Hepatocyte (in vitro differentiated cells): ENCODE measurements around the gene STMN3.

ENCODE experiments used
- EZH2 ChIP-seq: fragments of 200-600 bp; sonication (generic); IDR thresholded peaks from 2 replicates; pipeline ENCODE4 v1.6.1; 2016; ENCODE audit warnings: antibody characterized with exemption, mild to moderate bottlenecking, borderline replicate concordance
- EZH2phosphoT487 ChIP-seq: fragments of 200-600 bp; sonication (generic); IDR thresholded peaks from one replicate; pipeline ENCODE4 v1.6.1; 2018; ENCODE audit warnings: antibody characterized with exemption, mild to moderate bottlenecking, low read depth, moderate library complexity; ENCODE audit not compliant: unreplicated experiment, severe bottlenecking
- TF ChIP-seq, protein P1 (sequence below): fragments of 200-600 bp; sonication (generic); IDR thresholded peaks from 2 replicates; pipeline ENCODE4 v1.5.1; 2016; ENCODE audit warnings: antibody characterized with exemption, mild to moderate bottlenecking; ENCODE audit not compliant: poor library complexity

DNA sequence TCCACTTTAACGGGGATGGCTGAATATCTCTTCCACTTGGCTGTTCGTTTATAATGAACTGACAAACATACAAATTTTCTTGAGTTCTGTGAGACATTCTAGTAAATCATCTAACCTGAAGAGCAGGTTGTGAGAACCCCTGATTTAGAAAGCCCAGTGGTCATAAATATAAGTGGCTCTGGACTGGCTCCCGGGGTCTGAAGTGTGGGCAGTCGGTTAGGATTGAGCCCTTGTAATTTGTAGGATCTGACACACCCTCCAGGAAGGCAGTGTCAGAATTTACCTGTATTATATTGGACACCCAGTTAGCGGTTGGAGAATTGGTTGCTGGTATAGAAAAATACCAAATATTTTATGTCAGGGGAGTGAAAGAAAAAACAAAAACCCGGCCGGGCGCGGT lies 19.5 kb downstream of the STMN3 start:
- TF ChIP-seq, protein P1, sequence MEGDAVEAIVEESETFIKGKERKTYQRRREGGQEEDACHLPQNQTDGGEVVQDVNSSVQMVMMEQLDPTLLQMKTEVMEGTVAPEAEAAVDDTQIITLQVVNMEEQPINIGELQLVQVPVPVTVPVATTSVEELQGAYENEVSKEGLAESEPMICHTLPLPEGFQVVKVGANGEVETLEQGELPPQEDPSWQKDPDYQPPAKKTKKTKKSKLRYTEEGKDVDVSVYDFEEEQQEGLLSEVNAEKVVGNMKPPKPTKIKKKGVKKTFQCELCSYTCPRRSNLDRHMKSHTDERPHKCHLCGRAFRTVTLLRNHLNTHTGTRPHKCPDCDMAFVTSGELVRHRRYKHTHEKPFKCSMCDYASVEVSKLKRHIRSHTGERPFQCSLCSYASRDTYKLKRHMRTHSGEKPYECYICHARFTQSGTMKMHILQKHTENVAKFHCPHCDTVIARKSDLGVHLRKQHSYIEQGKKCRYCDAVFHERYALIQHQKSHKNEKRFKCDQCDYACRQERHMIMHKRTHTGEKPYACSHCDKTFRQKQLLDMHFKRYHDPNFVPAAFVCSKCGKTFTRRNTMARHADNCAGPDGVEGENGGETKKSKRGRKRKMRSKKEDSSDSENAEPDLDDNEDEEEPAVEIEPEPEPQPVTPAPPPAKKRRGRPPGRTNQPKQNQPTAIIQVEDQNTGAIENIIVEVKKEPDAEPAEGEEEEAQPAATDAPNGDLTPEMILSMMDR, result no peak
- TF ChIP-seq EZH2phosphoT487, result no peak
- TF ChIP-seq EZH2, result no peak
